K562 (cell line): Measurements from ENCODE around the gene GLRA1. TPM values are rescaled to one million over a fixed set of nuclear protein-coding genes. Genes with fewer than 3 reads are reported as not detected.

Source experiments
- ATAC-seq: fragments of 200-7000 bp; cut with Tn5 transposase; 3 replicates; pipeline ENCODE4 v1.9.1; 2020; ENCODE audit warnings: moderate library complexity
- BruUV-seq: library from RNA; stranded (reverse); fragments of 400-500 nt; replicated peaks from 2 replicates; lab custom pipeline; 2021; lab: Mats Ljungman, UMichigan
- CTCF ChIA-PET: fragments of 300-600 bp; formaldehyde crosslinking; extraction: SDS; loops from one replicate; lab custom pipeline; 2021; ENCODE audit warnings: low intra/inter-chr PET ratio; lab: Yijun Ruan, JAX
- POLR2A ChIA-PET: fragments of 300-600, 350-650 bp; sonication (Branson Sonifier 250); formaldehyde crosslinking; extraction: SDS; loops from one replicate; lab custom pipeline; 2021; ENCODE audit warnings: antibody characterized with exemption, inconsistent platforms; lab: Yijun Ruan, JAX
- DNase-seq, 4 experiments: peaks; one replicate each; pipeline versions ENCODE4 v3.0.0 to v3.0.0-alpha.2; 2011 to 2018; ENCODE audit warnings: low spot score in 3 of 4, mixed read lengths in 3 of 4; ENCODE audit errors: extremely low read depth in 1 of 4
- FAIRE-seq: peaks from 2 replicates; lab custom pipeline; 2011; peaks lifted over from hg19 to GRCh38; lab: Jason Lieb, UNC
- H2AFZ ChIP-seq: 2 replicates; pipeline ENCODE4 v1.6.0; 2011; ENCODE audit warnings: low read depth, low read length, control low read depth, inconsistent platforms
- H3K27ac ChIP-seq: fragments of 200-600 bp; 3 replicates; pipeline ENCODE4 v1.8.0; 2011; ENCODE audit warnings: low read depth, mild to moderate bottlenecking, control low read depth, inconsistent platforms, low read length, moderate library complexity, mixed read lengths; ENCODE audit errors: extremely low read depth
- H3K27me3 ChIP-seq, 2 experiments: fragments of 300-600 bp in 1 of 2; 2 replicates in 1 of 2; 3 replicates in 1 of 2; pipeline versions ENCODE4 v1.6.0 to v1.8.0; 2011; ENCODE audit warnings: inconsistent platforms in 2 of 2, low read length in 2 of 2, mild to moderate bottlenecking in 1 of 2, mixed read lengths in 1 of 2, moderate library complexity in 1 of 2; ENCODE audit not compliant: control insufficient read depth in 2 of 2, insufficient read depth in 2 of 2
- H3K36me3 ChIP-seq: fragments of 300-600 bp; 3 replicates; pipeline ENCODE4 v1.8.0; 2011; ENCODE audit warnings: mild to moderate bottlenecking, low read length, inconsistent platforms; ENCODE audit not compliant: control insufficient read depth, insufficient read depth
- H3K4me1 ChIP-seq, 2 experiments: fragments of 200-600 bp in 1 of 2; replicated peaks in 1 of 2; 2 replicates in 1 of 2; 3 replicates in 1 of 2; pipeline versions ENCODE4 v1.5.1 to v1.8.0; 2011; ENCODE audit warnings: inconsistent platforms in 2 of 2, low read length in 2 of 2, mild to moderate bottlenecking in 1 of 2, mixed read lengths in 1 of 2, moderate library complexity in 1 of 2; ENCODE audit not compliant: control insufficient read depth in 2 of 2, insufficient read depth in 2 of 2
- H3K4me2 ChIP-seq: 2 replicates; pipeline ENCODE4 v1.6.1; 2011; ENCODE audit warnings: low read length, control low read depth, inconsistent platforms, mixed read lengths; ENCODE audit not compliant: insufficient read depth
- H3K4me3 ChIP-seq: fragments of 200-600 bp; sonication (generic), shearing (Covaris generic); 2 replicates; pipeline ENCODE4 v1.5.1; 2016; ENCODE audit warnings: control low read depth, inconsistent platforms
- H3K79me2 ChIP-seq: fragments of 200-600 bp; 3 replicates; pipeline ENCODE4 v1.8.0; 2011; ENCODE audit warnings: low read length, inconsistent platforms; ENCODE audit not compliant: control insufficient read depth, insufficient read depth
- H3K9ac ChIP-seq, 2 experiments: 2 replicates each; pipeline versions ENCODE4 v1.6.0 to v1.6.1; 2011; ENCODE audit warnings: low read depth in 2 of 2, low read length in 2 of 2, control low read depth in 1 of 2, inconsistent platforms in 1 of 2, mild to moderate bottlenecking in 1 of 2, mixed read lengths in 1 of 2; ENCODE audit not compliant: insufficient read depth in 1 of 2
- H3K9me1 ChIP-seq: one replicate; pipeline ENCODE4 v1.6.0; 2011; ENCODE audit warnings: inconsistent platforms, mild to moderate bottlenecking, low read length, moderate library complexity; ENCODE audit not compliant: control insufficient read depth, insufficient read depth
- H3K9me3 ChIP-seq: replicated peaks from 2 replicates; pipeline ENCODE4 v1.5.1; 2011; ENCODE audit warnings: low read depth, low read length, inconsistent platforms; ENCODE audit not compliant: control insufficient read depth, insufficient read depth
- H4K20me1 ChIP-seq: replicated peaks from 2 replicates; pipeline ENCODE4 v1.6.1; 2011; ENCODE audit warnings: low read length, inconsistent platforms, mixed read lengths; ENCODE audit not compliant: control insufficient read depth, insufficient read depth
- BCOR ChIP-seq: fragments of 450-650 bp; IDR thresholded peaks from 2 replicates; pipeline ENCODE4 v1.6.1; 2016
- CTCF ChIP-seq, 3 experiments: IDR thresholded peaks in 2 of 3; conservative IDR thresholded peaks in 1 of 3; 2 replicates each; pipeline ENCODE4 v1.5.1; 2011 to 2012; ENCODE audit warnings: low read length in 3 of 3, mild to moderate bottlenecking in 3 of 3, control low read depth in 2 of 3, improper control_type of control experiment in 1 of 3, inconsistent platforms in 1 of 3, low read depth in 1 of 3, mixed read lengths in 1 of 3, moderate library complexity in 1 of 3; ENCODE audit not compliant: insufficient read depth in 2 of 3
- MYBL2 ChIP-seq, 2 experiments: fragments of 450-650 bp in 1 of 2; sonication (generic) in 1 of 2; formaldehyde crosslinking in 1 of 2; IDR thresholded peaks; 2 replicates each; pipeline versions ENCODE4 v1.6.1 to v1.8.1; 2017 to 2022; ENCODE audit warnings: borderline replicate concordance in 1 of 2, inconsistent platforms in 1 of 2, low read depth in 1 of 2, mild to moderate bottlenecking in 1 of 2, missing genetic modification reagents in 1 of 2, moderate library complexity in 1 of 2
- SMAD4 ChIP-seq: fragments of 250-450 bp; sonication (Bioruptor Pico); conservative IDR thresholded peaks from 2 replicates; pipeline ENCODE4 v1.8.0; 2021; ENCODE audit warnings: inconsistent platforms, mild to moderate bottlenecking, moderate library complexity
- SMARCA4 ChIP-seq: fragments of 450-650 bp; IDR thresholded peaks from 2 replicates; pipeline ENCODE4 v1.6.1; 2016
- ZBTB33 ChIP-seq: sonication (generic); formaldehyde crosslinking; IDR thresholded peaks from 2 replicates; pipeline ENCODE4 v1.8.1; 2023; ENCODE audit warnings: mild to moderate bottlenecking, missing genetic modification reagents
- ZNF134 ChIP-seq: fragments of 250-450 bp; sonication (Bioruptor Pico); conservative IDR thresholded peaks from 2 replicates; pipeline ENCODE4 v1.4.0; 2020
- ZNF140 ChIP-seq: fragments of 250-450 bp; sonication (Bioruptor Pico); IDR thresholded peaks from 2 replicates; pipeline ENCODE4 v1.8.0; 2021; ENCODE audit warnings: moderate library complexity, mild to moderate bottlenecking, inconsistent platforms
- WGBS: fragments of 100-300 bp; shearing (Covaris generic); methylation state at CpG from one replicate; pipeline ENCODE4 v1.1.6; 2016; ENCODE audit warnings: low coverage, mixed read lengths; ENCODE audit not compliant: insufficient coverage; ENCODE audit errors: missing lambda C conversion rate; 5-methylcytosine and 5-hydroxymethylcytosine counted together
- in situ Hi-C: fragments of 300-500 bp; cut with MboI; formaldehyde crosslinking; loops from 4 replicates; pipeline ENCODE4 v1.15.0; 2018; ENCODE audit warnings: inconsistent platforms, mixed read lengths
- intact Hi-C: fragments of 100-400 bp; cut with micrococcal nuclease; formaldehyde crosslinking; loops from 2 replicates; pipeline ENCODE4 v1.14.2; 2022
- polyA plus RNA-seq, 8 experiments: library from polyadenylated mRNA; depleted of rRNA in 4 of 8; stranded (reverse) in 5 of 8; unstranded in 3 of 8; fragments of >200 nt; fragmentation: Nextera tagmentation in 2 of 8; fragmentation: Illumina TruSeq in 1 of 8; extraction: Ambion mirVana in 2 of 8; extraction: Trizol in 1 of 8; gene quantifications; 2 replicates each; pipeline versions ENCODE4 v1.2.1 to v1.2.3, GENCODE V29; 2011 to 2014; ENCODE audit warnings: inconsistent platforms in 1 of 8, missing spikeins in 1 of 8
- total RNA-seq, 7 experiments: library from RNA; depleted of rRNA in 6 of 7; stranded (reverse); fragments of >200 nt in 6 of 7; fragmentation: Illumina TruSeq in 2 of 7; extraction: Trizol in 2 of 7; gene quantifications; 2 replicates each; pipeline versions ENCODE4 v1.2.1 to v1.2.3, GENCODE V29; 2011 to 2021; ENCODE audit warnings: low replicate concordance in 1 of 7

GLRA1 gene
- total and polyA plus RNA-seq, 9 of the 15 experiments (the other 6 are each of a cell fraction or from before 2014, with no cell fraction given): not detected

- peak; percentile 72 for ATAC-seq
- CTCF ChIA-PET: interaction anchor here (0.6 kb wide), 1 partner anchor 219 kb away, joined by 3 read pairs; no protein-coding TSS in a partner anchor
- POLR2A ChIA-PET: interaction anchor here (0.7 kb wide), 1 partner anchor 612 kb away, joined by 3 read pairs; no protein-coding TSS in a partner anchor
- no peak for FAIRE-seq
- no peaks in the 10 kb centered on the region for H4K20me1 ChIP-seq
- no peaks in the 10 kb centered on the region for H3K9me1 ChIP-seq
- H3K4me3 ChIP-seq: no peak overlapping the region
- H3K4me1 ChIP-seq: no peaks in the 10 kb centered on the region
- no peaks in the 10 kb centered on the region for H3K36me3 ChIP-seq
- H3K79me2 ChIP-seq: no peaks in the 10 kb centered on the region
- H3K9me3 ChIP-seq: no peaks in the 10 kb centered on the region
- no peak overlapping the region for H3K27ac ChIP-seq
- in situ Hi-C loops (no loop called here), intact Hi-C loops (no loop called here)
- peak; percentile 11 to 22 (median 16) for DNase-seq
- BruUV-seq: no TSS peak
- H3K9ac ChIP-seq: no peak overlapping the region
- no peak overlapping the region for H2AFZ ChIP-seq
- H3K27me3 ChIP-seq: no peaks in the 10 kb centered on the region
- TF ChIP-seq MYBL2 (IDR thresholded peaks at IDR 0.05; ENCODE audit: low read depth) (no peak), MYBL2 (CRISPR knock-in tag; IDR thresholded peaks at IDR 0.05; ENCODE audit: borderline replicate concordance) (no peak), ZNF140 (CRISPR knock-in tag) (no peak), BCOR (no peak), SMARCA4 (no peak), ZNF134 (CRISPR knock-in tag) (no peak), SMAD4 (CRISPR knock-in tag) (no peak), ZBTB33 (CRISPR knock-in tag) (no peak), CTCF (IDR thresholded peaks at IDR 0.05 in 2 of 3, conservative IDR thresholded peaks at IDR 0.05 in 1 of 3; ENCODE audit: insufficient read depth in 2 of 3, low read depth in 1 of 3, low read length in 3 of 3) (peak; percentile 28 to 40 (median 38); a peak in 5 of 6 replicates)
- 2% methylated on average over 16 of the region's 19 CpGs for WGBS
- no peak overlapping the region for H3K4me2 ChIP-seq
Observed at GRCh38 chr5:151923866-151924476, 680 bp downstream of the GLRA1 start.
